ENCODE data around the gene EFCAB6. TPM values are rescaled to one million over a fixed set of nuclear protein-coding genes. Genes with fewer than 3 reads are reported as not detected.

Gene EFCAB6, protein sequence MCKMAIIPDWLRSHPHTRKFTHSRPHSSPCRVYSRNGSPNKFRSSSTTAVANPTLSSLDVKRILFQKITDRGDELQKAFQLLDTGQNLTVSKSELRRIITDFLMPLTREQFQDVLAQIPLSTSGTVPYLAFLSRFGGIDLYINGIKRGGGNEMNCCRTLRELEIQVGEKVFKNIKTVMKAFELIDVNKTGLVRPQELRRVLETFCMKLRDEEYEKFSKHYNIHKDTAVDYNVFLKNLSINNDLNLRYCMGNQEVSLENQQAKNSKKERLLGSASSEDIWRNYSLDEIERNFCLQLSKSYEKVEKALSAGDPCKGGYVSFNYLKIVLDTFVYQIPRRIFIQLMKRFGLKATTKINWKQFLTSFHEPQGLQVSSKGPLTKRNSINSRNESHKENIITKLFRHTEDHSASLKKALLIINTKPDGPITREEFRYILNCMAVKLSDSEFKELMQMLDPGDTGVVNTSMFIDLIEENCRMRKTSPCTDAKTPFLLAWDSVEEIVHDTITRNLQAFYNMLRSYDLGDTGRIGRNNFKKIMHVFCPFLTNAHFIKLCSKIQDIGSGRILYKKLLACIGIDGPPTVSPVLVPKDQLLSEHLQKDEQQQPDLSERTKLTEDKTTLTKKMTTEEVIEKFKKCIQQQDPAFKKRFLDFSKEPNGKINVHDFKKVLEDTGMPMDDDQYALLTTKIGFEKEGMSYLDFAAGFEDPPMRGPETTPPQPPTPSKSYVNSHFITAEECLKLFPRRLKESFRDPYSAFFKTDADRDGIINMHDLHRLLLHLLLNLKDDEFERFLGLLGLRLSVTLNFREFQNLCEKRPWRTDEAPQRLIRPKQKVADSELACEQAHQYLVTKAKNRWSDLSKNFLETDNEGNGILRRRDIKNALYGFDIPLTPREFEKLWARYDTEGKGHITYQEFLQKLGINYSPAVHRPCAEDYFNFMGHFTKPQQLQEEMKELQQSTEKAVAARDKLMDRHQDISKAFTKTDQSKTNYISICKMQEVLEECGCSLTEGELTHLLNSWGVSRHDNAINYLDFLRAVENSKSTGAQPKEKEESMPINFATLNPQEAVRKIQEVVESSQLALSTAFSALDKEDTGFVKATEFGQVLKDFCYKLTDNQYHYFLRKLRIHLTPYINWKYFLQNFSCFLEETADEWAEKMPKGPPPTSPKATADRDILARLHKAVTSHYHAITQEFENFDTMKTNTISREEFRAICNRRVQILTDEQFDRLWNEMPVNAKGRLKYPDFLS (N-terminal part only)
- total RNA-seq: 1.5 and 2.3 TPM in 2 replicates
- long read RNA-seq, partial matches to known transcripts: 0 of 2 reads
- long read RNA-seq, other reads (novel, unspliced or antisense): 2 of 2 reads

DNA sequence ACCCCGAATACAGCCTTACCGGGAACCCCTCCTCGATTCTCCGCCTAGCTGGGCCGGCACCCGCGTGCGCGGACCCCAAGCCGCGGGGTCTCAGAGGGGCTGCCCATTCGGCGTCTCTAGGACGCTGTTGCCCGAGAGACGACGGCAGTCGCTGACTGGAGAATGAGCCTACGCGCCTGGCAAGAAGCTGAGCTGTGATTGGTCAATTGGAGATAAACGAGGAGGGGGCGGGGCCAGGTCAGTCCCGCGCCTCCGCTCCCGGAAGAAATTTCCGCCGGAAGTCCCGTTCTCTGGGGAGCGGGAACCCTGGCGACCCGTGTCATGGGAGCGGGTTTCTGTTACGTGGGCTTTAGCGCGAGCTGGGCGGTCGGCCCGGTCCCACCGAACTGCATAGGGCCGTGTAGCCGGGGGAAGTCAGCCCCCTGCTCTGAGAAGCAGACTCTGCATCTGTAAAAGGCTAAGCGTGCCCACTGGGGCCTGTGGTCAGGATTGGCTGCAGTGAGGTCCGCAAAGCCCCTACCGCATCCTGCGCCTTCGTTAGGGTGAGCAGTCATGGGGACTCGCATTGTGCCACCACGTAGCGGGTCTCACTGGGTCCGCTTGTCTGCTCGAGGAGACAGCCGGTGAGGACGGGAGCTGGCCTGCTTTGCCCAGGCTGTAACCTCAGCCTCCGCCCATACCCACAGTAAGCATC lies at the start of gene EFCAB6:
Gene EFCAB6, minus strand, starts transcription at position 157 of the 694 bp plus-strand sequence. CDS start 29,987 bp downstream, outside the sequence.
- Mint-ChIP-seq H3K4me3 (peak within 1 kb of the TSS; percentile 94), H3K36me3 (ENCODE audit: low read depth) (peaks cover 10% of the 10 kb centered on the region), H3K4me1 (peaks cover 36% of the 10 kb centered on the region), H3K9me3 (no peaks in the 10 kb centered on the region), H3K27ac (ENCODE audit: unreplicated experiment) (peak within 1 kb of the TSS; percentile 98), H3K27me3 (ENCODE audit: low read depth) (peaks cover 13% of the 10 kb centered on the region)
- TF ChIP-seq, protein P1, sequence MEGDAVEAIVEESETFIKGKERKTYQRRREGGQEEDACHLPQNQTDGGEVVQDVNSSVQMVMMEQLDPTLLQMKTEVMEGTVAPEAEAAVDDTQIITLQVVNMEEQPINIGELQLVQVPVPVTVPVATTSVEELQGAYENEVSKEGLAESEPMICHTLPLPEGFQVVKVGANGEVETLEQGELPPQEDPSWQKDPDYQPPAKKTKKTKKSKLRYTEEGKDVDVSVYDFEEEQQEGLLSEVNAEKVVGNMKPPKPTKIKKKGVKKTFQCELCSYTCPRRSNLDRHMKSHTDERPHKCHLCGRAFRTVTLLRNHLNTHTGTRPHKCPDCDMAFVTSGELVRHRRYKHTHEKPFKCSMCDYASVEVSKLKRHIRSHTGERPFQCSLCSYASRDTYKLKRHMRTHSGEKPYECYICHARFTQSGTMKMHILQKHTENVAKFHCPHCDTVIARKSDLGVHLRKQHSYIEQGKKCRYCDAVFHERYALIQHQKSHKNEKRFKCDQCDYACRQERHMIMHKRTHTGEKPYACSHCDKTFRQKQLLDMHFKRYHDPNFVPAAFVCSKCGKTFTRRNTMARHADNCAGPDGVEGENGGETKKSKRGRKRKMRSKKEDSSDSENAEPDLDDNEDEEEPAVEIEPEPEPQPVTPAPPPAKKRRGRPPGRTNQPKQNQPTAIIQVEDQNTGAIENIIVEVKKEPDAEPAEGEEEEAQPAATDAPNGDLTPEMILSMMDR (conservative IDR thresholded peaks at IDR 0.05): no peak
- peak; percentile 90 for DNase-seq (ENCODE audit: low read depth, low spot score)

DNA sequence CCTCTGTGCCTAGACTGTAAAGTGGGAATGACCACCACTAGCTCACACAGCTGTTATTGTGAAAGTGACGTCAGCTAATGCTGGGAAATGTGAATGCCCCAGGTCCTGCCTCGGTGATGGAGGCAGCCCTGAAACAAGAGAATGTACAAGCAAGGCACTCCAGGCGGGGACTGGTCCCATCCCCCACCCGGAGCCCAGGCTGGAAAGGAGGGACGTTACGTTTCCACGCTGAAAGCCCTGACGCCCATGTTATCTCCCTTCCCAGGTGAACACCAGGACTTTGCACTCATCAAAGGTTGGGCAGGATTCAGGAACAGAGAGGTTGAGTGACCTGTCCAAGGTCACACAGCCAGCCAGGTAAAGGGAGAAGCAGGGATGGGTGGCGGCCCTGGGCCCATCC lies 49.4 kb upstream of the EFCAB6 start:
- Mint-ChIP-seq H3K4me3 (peak overlapping the region; percentile 74), H3K36me3 (ENCODE audit: low read depth) (peaks cover 3% of the 10 kb centered on the region), H3K27me3 (ENCODE audit: low read depth) (peaks cover 57% of the 10 kb centered on the region), H3K4me1 (peaks cover 4% of the 10 kb centered on the region), H3K27ac (ENCODE audit: unreplicated experiment) (peak overlapping the region; percentile 16), H3K9me3 (peaks cover 4% of the 10 kb centered on the region)
- no peak for DNase-seq (ENCODE audit: low read depth, low spot score)
- TF ChIP-seq, protein P1 (conservative IDR thresholded peaks at IDR 0.05): no peak

DNA sequence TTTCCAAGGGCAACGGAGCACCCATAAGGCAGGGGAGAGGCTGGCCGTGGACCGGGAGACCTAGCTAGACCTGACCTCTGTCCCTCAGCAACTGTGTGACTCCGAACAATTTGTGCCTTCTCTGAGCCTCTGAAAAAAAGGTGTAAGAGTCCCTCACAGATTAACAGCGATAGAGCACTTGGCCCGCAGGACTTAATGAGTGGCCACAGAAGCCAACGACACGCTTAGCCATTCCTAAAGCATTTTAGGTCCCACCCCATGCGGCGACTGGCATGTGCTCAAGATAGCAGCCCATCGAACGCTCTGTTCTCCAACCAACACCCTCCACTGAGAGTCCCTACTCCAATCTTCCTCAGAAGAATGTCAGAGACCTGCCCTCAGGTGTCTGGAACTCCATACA lies 48.7 kb upstream of the EFCAB6 start:
- Mint-ChIP-seq H3K9me3 (peaks cover 4% of the 10 kb centered on the region), H3K4me3 (peak overlapping the region; percentile 74), H3K27me3 (ENCODE audit: low read depth) (peaks cover 51% of the 10 kb centered on the region), H3K27ac (ENCODE audit: unreplicated experiment) (no peak overlapping the region), H3K4me1 (peaks cover 4% of the 10 kb centered on the region), H3K36me3 (ENCODE audit: low read depth) (peaks cover 6% of the 10 kb centered on the region)
- DNase-seq (ENCODE audit: low read depth, low spot score): no peak
- TF ChIP-seq, protein P1 (conservative IDR thresholded peaks at IDR 0.05): no peak

DNA sequence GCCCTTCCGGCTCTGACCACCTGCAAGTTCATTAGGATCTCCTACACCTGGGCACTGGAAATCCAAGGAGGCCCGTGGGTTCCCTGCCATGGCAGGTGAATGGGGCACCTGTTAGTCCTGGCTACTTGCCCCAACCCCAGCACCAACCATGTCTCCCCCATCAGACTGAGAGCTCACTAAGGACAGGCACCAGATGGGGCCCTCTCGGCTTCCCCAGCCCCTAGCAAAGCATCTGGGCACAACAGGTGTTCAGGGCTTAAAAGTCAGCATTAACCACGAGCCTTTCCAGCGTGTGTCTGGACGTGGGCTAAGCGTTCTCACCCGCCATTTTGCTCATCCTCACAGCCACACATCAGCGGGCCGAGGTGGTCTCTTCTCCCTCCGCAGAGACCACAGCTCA lies 48.0 kb upstream of the EFCAB6 start:
- peaks cover 4% of the 10 kb centered on the region for H3K9me3 Mint-ChIP-seq
- peaks cover 4% of the 10 kb centered on the region for H3K4me1 Mint-ChIP-seq
- peaks cover 6% of the 10 kb centered on the region for H3K36me3 Mint-ChIP-seq (ENCODE audit: low read depth)
- no peak overlapping the region for H3K27ac Mint-ChIP-seq (ENCODE audit: unreplicated experiment)
- TF ChIP-seq, protein P1 (conservative IDR thresholded peaks at IDR 0.05): no peak
- peaks cover 44% of the 10 kb centered on the region for H3K27me3 Mint-ChIP-seq (ENCODE audit: low read depth)
- H3K4me3 Mint-ChIP-seq: peak overlapping the region; percentile 74
- DNase-seq (ENCODE audit: low read depth, low spot score): no peak
